Renal cortex interstitium (tissue), 11 donors: ENCODE results near the gene PAK4. TPM values are rescaled to one million over a fixed set of nuclear protein-coding genes. Genes with fewer than 3 reads are reported as not detected.

Source experiments
- DNase-seq, 11 donors: peaks; one replicate each; pipeline ENCODE4 v3.0.0-alpha.2; 2013; ENCODE audit warnings: low read depth in 9 of 11, low spot score in 4 of 11; ENCODE audit errors: extremely low read depth in 1 of 11
- polyA plus RNA-seq, 3 donors: library from polyadenylated mRNA; unstranded; fragments of 120-200 nt; gene quantifications; one replicate each; pipeline ENCODE4 v1.2.1, GENCODE V29; 2013; ENCODE audit not compliant: insufficient read length in 3 of 3

Gene PAK4
- polyA plus RNA-seq, 3 donors: 41.7 to 71.0 (median 65.6) TPM

GRCh38 chr19:39155114-39155700 lies 29.6 kb downstream of the PAK4 start:
- no peak for DNase-seq

DNA sequence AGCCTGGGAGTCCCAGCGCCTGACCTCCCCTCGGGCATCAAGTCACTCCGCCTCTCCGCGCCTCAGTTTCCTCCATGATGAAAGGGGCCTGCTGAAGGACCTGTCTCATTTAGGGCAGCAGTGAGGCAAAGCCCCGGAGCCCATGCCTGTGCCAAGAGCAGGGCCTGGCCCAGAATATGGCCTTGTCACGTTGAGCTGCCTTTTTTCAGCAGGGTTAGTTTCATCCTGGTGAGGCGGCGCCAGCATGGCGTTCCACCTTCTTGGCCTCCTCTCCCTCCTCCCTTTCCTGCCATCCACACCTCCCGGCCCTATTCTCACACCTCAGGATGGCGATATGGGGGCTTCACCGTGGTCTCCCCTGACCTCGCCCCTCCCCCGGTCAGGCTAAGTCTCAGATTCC lies 30.2 kb downstream of the PAK4 start:
- no peak for DNase-seq

DNA sequence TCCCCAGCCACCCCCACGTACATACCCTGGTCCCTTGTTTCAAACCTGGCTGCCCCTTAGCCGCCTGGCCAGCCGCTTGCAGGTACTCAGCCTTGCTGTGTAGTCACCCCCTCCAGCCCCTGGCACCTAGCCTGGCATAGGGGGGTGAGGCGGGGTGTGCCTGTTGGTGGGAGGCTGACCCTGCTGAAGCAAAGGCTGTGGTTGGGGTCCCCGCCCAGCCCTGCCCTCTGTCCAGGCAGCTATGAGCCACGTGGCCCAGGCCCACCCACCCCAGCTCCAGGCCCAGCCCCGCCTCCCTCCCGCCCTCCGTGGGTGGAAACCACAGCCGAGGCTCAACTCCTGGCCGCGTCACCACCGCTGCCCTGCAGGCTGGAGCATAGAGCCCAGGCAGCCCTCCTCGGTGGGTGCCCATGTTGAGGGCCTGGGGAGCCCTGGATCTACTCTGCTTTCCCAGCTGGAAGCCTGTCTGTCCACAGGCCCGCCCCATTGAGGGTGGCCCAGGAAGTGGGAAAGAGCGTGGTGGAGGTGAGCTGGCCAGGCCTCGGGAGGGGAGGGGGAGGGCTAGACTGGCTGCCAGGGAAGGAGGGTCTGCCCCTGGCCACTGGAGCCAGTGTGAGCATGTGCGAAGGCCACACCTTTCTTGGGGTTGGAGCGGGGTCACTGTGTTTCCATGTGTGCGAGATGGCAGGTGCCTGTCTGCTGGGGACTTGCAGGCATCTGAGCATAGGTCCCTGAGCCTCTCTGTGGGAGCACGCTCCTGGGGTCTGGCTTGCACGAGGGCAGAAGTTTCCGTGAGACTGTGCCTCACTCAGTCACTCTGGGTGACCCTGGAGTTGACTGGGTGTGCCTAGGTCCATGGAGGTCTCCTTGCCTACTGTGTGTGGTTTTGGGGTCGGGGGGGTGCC lies 31.0 kb downstream of the PAK4 start:
- DNase-seq: no peak

- no peak for DNase-seq
Measured at GRCh38 chr19:39157275-39157996, 31.9 kb downstream of the PAK4 start.

DNA sequence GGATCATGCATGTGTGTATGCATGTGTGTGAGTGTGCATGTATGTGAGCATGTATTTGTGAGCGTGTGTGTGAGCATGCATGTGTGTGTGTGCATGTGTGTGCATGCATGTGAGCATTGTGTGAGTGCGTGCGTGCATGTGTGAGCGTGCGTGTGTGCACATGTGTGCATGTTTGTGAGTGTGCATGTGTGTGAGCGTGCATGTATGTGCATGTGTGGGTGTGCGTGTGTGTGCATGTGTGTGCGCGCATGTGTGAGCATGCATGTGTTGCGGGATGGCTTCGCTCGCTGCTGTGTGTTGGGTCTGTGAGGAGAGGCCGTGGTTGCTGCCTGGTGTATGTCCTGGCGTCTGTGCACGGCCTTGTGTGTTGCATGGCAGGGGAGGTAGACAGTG lies 32.4 kb downstream of the PAK4 start:
- DNase-seq: no peak

DNA sequence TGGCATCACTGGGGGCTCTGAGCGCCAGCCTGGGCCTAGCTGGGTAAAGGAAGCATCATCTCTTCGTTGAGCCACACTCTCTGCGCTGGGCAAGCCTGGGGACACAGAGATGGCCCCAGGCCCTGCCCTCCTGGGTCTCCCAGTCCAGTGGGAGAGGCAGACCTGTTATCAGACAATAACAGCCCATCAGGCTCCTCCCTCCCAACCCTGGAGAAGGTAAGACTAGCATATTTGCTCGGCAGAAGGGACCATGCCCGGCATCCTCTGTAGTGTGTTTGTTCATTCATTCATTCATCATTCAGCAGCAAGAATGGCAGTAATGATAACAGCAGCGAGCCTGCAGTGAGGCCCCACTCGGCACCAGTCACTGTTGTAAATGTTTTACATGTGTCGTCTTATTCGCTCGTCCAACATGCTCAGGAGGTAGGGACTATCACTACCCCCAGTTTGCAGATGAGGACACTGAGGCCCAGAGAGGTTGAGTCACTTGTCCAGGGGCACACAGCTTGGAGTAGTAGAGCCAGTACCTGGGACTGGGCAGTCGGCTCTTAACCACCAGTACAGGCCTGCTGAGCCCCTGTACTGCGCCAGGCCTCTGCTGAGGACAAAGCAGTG lies 33.2 kb downstream of the PAK4 start:
- no peak for DNase-seq

DNA sequence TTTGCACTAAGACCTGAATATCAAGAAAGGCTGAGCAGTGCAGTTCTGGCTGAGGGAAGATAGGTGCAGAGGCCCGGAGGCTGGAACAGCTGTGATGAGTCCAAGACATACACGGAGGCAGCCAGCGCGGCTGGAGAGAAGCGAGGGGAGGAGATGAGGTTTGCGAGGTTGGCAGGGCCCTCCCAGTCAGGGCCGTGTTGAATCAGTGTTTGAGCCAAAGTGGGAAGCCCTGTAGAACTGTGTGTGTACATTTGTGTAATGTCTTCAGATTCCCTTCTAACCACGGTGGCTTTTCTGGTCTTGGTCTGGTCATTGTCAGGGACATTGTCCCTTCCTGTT lies 34.9 kb downstream of the PAK4 start:
- DNase-seq: no peak

DNA sequence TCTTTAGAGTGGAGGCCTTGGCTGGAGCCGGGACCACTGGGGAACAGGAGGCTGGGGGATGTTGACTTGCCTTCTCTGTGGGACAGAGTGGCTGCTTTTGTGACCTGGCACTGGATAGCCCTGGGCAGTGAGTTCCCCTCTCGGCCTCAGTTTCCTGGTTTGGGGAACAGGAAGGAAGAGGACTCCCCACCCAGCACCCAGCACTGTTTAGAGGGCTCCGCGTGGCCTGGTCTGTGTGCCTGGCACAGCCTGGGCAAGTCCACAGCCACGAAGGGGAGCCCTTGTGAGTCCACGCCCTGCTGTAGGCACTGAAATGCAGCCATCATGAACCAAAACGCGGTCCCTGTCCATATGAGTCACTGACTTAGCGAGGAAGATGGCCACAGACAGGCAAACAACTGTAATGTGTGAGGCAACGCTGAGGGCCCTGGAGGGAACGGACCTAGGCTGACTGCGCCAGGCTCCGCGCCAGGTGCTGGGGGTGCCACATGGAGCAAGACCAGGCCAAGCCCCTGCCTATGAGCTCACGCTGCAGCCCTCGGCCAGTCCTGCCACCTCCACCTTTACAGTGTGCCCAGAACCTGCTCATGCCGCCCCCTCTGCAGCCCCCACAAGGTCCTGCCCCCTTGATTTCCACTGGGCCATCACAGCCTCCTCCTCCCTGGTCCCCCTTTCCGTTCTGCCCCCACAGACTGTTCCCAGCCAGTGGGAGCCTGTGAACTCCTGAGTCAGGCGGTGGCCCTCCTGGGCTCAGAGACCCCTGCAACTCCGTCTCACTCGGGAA lies 35.5 kb downstream of the PAK4 start:
- no peak for DNase-seq

DNA sequence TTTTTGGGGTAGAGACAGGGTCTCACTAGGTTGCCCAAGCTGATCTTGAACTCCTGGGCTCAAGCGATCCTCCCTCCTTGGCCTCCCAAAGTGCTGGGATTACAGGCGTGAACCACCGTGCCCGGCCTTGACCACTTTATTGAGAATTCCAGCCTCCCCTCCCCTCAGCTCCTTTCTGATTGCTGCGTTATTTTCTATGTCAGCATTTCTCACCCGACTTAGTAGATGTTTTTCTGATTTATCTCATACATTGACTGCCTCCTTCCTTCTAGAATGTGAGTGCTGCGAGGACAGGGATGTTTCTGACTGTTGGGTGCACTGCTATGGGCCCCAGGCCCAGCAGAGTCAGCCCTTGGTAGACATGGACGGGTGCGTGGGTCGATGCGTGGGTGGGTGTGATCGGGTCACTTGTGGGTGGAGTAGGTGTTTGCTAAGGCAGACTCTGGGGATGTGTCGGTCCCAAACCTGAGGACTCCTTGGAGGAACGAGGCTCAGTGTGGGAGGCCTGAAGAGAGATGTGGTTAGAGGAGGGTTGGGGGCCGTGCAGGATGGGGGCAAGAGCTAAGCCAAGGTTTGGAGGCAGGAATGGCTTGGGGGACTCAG lies 37.0 kb downstream of the PAK4 start:
- DNase-seq: no peak

DNA sequence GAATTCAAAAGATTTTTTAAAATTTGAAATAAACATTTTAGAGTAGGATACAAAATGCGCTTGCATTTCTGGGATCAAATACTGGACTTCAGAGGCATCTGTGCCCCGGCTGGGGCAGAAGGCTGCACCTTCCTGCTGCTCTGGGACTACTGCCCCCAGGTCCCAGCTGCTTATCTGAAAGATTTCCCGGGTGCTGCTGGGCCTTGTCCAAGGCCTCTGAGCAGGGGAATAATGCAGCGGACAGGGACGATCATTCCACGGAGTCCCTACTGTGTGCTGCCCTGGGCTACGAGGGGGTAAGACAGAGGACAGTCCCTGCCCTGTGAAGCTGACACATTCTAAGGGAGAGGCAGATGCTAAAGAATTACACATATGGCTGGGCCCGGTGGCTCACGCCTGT lies 38.0 kb downstream of the PAK4 start:
- no peak for DNase-seq

DNA sequence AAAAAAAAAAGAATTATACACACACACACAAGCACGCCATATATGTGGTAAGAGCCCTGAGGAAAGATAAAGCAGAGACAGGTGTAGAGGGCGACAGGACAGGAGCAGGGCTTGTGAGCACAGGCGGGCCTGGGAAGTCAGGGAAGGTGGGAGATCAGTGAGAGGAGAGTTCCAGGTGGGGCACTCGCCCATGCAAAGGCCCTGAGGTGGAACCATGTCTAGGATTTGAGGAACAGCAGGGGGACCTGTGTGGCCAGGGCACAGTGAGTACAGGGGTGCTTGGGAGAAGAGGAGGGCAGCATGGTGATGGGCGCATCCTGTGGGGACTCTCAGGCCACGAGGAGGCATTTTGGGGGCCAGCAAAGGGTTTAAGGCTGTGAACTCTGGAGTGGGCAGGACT lies 38.7 kb downstream of the PAK4 start:
- DNase-seq: no peak

DNA sequence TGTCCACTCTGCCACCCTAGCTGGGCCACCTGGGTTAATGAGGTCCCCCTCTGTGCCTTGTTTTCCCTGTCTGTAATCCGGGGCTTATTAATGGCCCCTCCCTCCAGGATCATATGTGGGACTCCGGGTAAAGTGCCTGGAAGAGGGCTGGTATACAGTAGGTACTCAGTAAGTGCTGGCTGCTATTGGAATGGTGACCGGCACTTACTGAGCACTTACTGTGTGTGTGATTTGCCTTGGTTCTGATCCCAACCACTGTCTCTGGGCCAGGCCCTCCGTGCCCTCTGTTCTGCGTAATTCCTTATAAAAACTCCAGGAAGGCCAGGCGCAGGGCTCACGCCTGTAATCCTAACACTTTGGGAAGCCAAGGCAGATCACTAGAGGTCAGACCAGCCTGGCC lies 40.3 kb downstream of the PAK4 start:
- no peak for DNase-seq

DNA sequence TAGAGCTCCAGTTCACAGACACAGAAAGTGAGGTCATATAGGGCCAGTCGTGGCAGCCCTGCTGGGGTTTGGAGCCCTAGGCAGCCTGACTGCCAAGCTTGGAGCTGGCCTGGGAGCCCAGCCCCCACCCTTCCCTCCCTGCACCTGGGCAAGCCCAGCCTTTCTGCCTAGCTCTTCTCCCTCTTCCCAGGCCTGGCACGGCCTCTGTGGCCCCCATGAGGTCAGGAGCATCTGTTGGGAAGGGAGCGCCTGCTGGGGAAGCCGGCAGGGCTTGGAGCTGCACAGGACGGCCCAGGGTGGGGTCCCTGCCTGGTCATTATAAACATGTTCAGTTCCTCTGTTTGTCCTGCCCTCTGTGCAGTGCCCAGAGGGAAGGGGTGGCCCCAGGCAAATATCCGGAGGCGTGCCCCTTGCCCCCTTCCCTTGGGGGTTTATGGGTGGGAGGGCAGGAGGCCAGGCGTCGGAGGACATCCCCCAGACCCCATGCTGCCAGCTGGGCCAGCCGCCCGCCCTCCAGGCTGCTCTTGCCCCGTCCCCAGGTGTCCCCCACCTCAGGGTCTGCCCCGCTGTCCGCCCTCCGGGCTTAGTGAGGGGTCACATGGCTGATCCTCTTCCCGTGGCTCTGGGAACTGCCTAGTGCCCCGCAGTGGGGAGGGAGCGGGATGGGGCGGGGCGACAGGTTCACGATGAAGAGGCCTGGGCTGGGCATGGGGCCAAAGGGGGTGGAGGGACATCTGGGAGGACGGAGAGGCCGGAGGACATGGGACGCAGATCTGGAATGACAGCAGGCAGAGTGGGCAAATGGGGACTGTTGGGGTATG lies 41.2 kb downstream of the PAK4 start:
- DNase-seq: peak in 2 of 11 donors; percentile 41 to 57

DNA sequence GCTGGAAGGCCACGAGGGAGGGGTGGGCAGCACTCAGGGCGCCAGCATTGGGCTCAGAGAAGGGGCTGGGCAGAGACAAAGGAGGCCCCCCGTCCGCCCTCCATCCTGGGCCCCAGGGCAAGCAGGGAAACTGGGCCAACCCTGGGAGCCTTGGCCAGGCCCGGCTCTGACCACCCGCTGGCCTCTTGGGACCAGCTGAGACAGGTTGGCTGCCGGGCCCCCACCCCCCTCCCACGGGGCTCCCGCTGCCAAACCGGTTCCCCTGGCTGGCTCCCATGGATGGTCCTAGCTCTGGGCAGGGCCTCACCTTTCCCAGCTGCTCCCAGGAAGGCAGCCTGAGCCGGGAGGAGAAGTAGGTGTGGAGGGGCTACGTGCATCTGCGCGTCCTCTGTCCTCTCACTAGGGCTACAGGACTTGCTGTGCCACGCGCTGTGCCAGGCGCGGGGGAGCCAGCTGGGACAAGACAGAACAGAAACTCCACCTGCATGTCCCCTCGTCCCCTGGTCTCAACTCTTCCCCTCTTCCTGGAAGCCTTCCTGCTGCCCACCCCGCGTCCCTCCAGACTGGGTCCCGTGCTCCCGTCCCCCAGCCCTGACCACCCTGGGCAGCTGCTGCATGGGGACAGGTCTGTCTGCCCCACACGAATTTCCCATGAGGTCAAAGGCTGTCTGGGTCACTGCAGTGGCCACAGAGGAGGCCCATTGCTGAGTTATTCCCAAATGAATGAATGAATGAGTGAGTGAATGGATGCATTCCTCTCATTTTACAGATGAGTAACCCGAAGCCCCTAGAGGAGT lies 42.1 kb downstream of the PAK4 start:
- DNase-seq: peak in 2 of 11 donors; percentile 53 to 55

DNA sequence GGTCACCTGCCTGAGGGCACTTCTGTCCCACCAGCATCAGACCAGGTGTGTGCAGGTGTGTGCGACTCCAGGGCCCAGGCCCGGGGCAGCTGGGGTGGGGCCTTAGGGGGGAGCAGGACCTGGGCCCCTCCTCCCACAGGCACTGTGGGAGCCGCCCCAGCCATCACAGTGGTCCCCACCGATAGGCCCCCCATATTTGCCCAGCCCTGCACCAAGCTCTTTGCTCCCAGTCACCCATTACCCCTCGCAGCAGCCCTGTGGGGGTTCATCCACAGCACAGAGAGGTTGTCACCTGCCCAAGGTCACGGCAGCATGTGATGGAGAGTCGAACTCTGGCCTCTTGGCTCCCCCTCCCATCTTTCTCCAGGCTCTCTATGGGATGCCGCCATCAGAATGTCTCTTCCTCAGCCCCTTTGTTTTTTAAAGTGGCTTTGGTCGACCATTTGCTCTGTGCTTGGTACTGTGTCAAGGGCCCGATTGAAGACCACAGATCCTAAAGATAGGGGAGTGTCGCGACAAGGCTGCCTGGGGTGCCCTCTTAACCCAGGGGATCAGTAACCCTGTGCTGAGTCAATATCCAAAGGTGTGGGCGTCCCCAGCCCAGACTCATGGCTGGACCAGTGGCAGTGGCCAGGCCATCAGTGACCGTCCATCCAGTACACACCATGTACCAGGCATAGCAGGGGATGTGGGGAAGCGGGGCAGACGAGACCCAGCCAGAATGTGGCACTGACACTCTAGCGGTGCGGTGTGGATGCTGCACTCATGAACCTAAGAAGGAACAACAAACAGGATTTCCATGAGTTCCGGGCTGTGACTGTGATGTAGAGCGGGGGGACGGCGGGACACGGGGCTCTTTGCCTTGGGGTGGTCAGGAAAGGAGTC lies 42.9 kb downstream of the PAK4 start:
- no peak for DNase-seq

DNA sequence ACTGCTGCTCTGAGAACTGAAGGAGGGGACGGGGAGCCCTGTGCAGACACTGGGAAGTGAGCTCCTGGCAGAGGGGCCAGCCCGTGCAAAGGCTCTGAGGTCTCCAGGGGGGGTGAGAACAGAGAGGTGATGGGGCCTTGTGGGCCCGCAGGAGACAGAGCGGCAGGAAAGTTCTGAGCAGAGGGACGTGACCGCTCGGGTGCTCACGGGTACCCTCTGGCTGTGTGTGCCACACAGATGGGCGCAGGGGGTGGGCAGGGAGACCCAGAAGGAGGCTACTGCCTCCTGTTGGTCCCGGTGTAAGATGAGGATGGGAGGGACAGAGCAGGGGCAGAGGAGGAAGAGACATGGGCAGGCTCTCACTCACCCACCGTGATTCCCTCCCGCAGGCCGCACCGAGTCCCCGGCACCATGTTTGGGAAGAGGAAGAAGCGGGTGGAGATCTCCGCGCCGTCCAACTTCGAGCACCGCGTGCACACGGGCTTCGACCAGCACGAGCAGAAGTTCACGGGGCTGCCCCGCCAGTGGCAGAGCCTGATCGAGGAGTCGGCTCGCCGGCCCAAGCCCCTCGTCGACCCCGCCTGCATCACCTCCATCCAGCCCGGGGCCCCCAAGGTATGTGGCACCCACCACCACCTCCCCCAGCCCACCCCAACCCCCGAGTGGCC lies 43.7 kb downstream of the PAK4 start:
- DNase-seq: no peak
